Measurements from ENCODE around the gene ATP7B. TPM values are rescaled to one million over a fixed set of nuclear protein-coding genes. Genes with fewer than 3 reads are reported as not detected.

The ATP7B gene
- polyA plus RNA-seq, 3 donors = 0.39 to 0.44 TPM; not detected in 1

DNA sequence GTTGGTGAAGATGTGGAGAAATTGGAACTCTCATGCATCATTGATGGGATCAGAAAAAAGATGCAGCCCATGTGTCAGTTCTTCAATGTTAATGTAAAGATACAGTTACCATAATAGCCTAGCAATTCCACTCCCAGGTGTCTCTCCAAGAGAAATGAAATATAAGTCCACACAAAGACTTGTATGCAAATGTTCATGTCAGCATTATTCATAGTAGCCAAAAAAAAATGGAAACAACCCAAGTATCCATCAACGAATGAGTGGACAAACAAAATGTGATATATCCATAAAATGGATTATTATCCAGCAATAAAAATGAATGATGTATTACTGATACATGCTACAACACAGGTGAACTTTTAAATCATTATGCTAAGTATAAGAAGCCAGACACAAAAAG lies 110.8 kb downstream of the ATP7B start:
- Histone ChIP-seq H3K9ac (ENCODE audit: insufficient read depth, low read length, poor library complexity, severe bottlenecking) (no peak overlapping the region), H3K4me3 (replicated peaks in 1 of 3; ENCODE audit: low read depth in 2 of 3, low read length in 3 of 3) (no peak overlapping the region), H3K4me2 (replicated peaks; ENCODE audit: extremely low read depth, low read length, poor library complexity, severe bottlenecking) (no peak overlapping the region), H3K79me2 (ENCODE audit: insufficient read depth, low read length) (no peaks in the 10 kb centered on the region), H3K27ac (ENCODE audit: low read depth in 1 of 2, low read length in 2 of 2) (no peak overlapping the region), H2AFZ (ENCODE audit: insufficient read depth, low read depth, low read length, poor library complexity, severe bottlenecking) (no peak overlapping the region), H3K27me3 (ENCODE audit: control insufficient read depth in 2 of 2, insufficient read depth in 2 of 2, low read length in 2 of 2) (no peaks in the 10 kb centered on the region), H3K4me1 (ENCODE audit: control insufficient read depth in 1 of 2, insufficient read depth in 2 of 2, low read length in 2 of 2) (no peaks in the 10 kb centered on the region), H4K20me1 (ENCODE audit: insufficient read depth, low read length) (no peaks in the 10 kb centered on the region), H3K9me3 (replicated peaks in 1 of 2; ENCODE audit: control insufficient read depth in 1 of 2, insufficient read depth in 1 of 2, low read length in 2 of 2) (no peaks in the 10 kb centered on the region), H3K36me3 (replicated peaks in 1 of 2; ENCODE audit: control insufficient read depth in 1 of 2, insufficient read depth in 2 of 2, low read length in 2 of 2) (no peaks in the 10 kb centered on the region)
- Mint-ChIP-seq H3K9me3 (no peaks in the 10 kb centered on the region), H3K36me3 (no peaks in the 10 kb centered on the region), H3K4me1 (peaks cover 2% of the 10 kb centered on the region), H3K4me3 (no peak overlapping the region), H3K27me3 (ENCODE audit: low read depth in 3 of 3) (peaks cover 0 to 7% (median 3%) of the 10 kb centered on the region in 3 donors), H3K27ac (no peak overlapping the region)
- DNase-seq = no peak
- intact Hi-C loops (cut with micrococcal nuclease) = no loop called here
- TF ChIP-seq, protein P1, sequence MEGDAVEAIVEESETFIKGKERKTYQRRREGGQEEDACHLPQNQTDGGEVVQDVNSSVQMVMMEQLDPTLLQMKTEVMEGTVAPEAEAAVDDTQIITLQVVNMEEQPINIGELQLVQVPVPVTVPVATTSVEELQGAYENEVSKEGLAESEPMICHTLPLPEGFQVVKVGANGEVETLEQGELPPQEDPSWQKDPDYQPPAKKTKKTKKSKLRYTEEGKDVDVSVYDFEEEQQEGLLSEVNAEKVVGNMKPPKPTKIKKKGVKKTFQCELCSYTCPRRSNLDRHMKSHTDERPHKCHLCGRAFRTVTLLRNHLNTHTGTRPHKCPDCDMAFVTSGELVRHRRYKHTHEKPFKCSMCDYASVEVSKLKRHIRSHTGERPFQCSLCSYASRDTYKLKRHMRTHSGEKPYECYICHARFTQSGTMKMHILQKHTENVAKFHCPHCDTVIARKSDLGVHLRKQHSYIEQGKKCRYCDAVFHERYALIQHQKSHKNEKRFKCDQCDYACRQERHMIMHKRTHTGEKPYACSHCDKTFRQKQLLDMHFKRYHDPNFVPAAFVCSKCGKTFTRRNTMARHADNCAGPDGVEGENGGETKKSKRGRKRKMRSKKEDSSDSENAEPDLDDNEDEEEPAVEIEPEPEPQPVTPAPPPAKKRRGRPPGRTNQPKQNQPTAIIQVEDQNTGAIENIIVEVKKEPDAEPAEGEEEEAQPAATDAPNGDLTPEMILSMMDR (IDR thresholded peaks at IDR 0.05) = no peak
- no CpG with 5 or more reads among the region's 1 CpG for WGBS (ENCODE audit: insufficient coverage)

- H3K4me3 ChIP-seq (replicated peaks in 1 of 3; ENCODE audit: low read depth in 2 of 3, low read length in 3 of 3) = no peak overlapping the region
- H3K27me3 ChIP-seq (ENCODE audit: control insufficient read depth in 2 of 2, insufficient read depth in 2 of 2, low read length in 2 of 2) = no peaks in the 10 kb centered on the region
- H3K4me1 Mint-ChIP-seq = peaks cover 2% of the 10 kb centered on the region
- no peak overlapping the region for H3K4me3 Mint-ChIP-seq
- no peak overlapping the region for H3K27ac ChIP-seq (ENCODE audit: low read depth in 1 of 2, low read length in 2 of 2)
- no peak overlapping the region for H3K4me2 ChIP-seq (replicated peaks; ENCODE audit: extremely low read depth, low read length, poor library complexity, severe bottlenecking)
- WGBS (ENCODE audit: insufficient coverage) = 63% methylated on average over 5 of the region's 9 CpGs
- H3K36me3 Mint-ChIP-seq = no peaks in the 10 kb centered on the region
- H4K20me1 ChIP-seq (ENCODE audit: insufficient read depth, low read length) = no peaks in the 10 kb centered on the region
- intact Hi-C loops (cut with micrococcal nuclease) = no loop called here
- no peak overlapping the region for H3K27ac Mint-ChIP-seq
- no peaks in the 10 kb centered on the region for H3K36me3 ChIP-seq (replicated peaks in 1 of 2; ENCODE audit: control insufficient read depth in 1 of 2, insufficient read depth in 2 of 2, low read length in 2 of 2)
- TF ChIP-seq, protein P1 (IDR thresholded peaks at IDR 0.05) = peak; percentile 33
- H3K9ac ChIP-seq (ENCODE audit: insufficient read depth, low read length, poor library complexity, severe bottlenecking) = no peak overlapping the region
- H3K27me3 Mint-ChIP-seq (ENCODE audit: low read depth in 3 of 3) = peaks cover 0 to 5% (median 5%) of the 10 kb centered on the region in 3 donors
- H3K4me1 ChIP-seq (ENCODE audit: control insufficient read depth in 1 of 2, insufficient read depth in 2 of 2, low read length in 2 of 2) = no peaks in the 10 kb centered on the region
- H2AFZ ChIP-seq (ENCODE audit: insufficient read depth, low read depth, low read length, poor library complexity, severe bottlenecking) = peak overlapping the region; percentile 16
- no peaks in the 10 kb centered on the region for H3K79me2 ChIP-seq (ENCODE audit: insufficient read depth, low read length)
- DNase-seq = peak; percentile 7 to 20 (median 11)
- no peaks in the 10 kb centered on the region for H3K9me3 ChIP-seq (replicated peaks in 1 of 2; ENCODE audit: control insufficient read depth in 1 of 2, insufficient read depth in 1 of 2, low read length in 2 of 2)
- no peaks in the 10 kb centered on the region for H3K9me3 Mint-ChIP-seq
Measured at GRCh38 chr13:51895906-51896888, 115.1 kb downstream of the ATP7B start.
